H1 (cell line): ENCODE results near the gene GTF2A1.

Experiments used
- ATF3 ChIP-seq: IDR thresholded peaks from 2 replicates; pipeline ENCODE4 v1.6.1; 2011; ENCODE audit warnings: low read depth, mild to moderate bottlenecking, low read length; ENCODE audit not compliant: insufficient read depth
- CHD2 ChIP-seq: IDR thresholded peaks from 2 replicates; pipeline ENCODE4 v1.6.1; 2012; ENCODE audit warnings: low read length, improper control_type of control experiment
- CTCF ChIP-seq, 3 experiments: IDR thresholded peaks; 1 replicate in 2 of 3; 2 replicates in 1 of 3; pipeline versions ENCODE4 v1.5.1 to v1.6.1; 2011; ENCODE audit warnings: low read length in 3 of 3, mild to moderate bottlenecking in 3 of 3, inconsistent platforms in 2 of 3, low read depth in 1 of 3, moderate library complexity in 1 of 3; ENCODE audit not compliant: insufficient read depth in 1 of 3; ENCODE audit errors: control extremely low read depth in 1 of 3
- EZH2 ChIP-seq: fragments of 200-600 bp; sonication (generic); IDR thresholded peaks from 2 replicates; pipeline ENCODE4 v1.7.1; 2012; ENCODE audit warnings: low read depth, mild to moderate bottlenecking, moderate library complexity, low read length, inconsistent platforms; ENCODE audit not compliant: severe bottlenecking
- KDM5A ChIP-seq: fragments of 200-600 bp; IDR thresholded peaks from 2 replicates; pipeline ENCODE4 v1.7.1; 2012; ENCODE audit warnings: mild to moderate bottlenecking, low read length, inconsistent platforms, mixed read lengths
- POLR2A ChIP-seq, 2 experiments: IDR thresholded peaks; 1 replicate in 1 of 2; 2 replicates in 1 of 2; pipeline ENCODE4 v1.6.1; 2011; ENCODE audit warnings: low read depth in 2 of 2, low read length in 2 of 2, mild to moderate bottlenecking in 2 of 2; ENCODE audit errors: control extremely low read depth in 1 of 2
- POLR2AphosphoS5 ChIP-seq: IDR thresholded peaks from 2 replicates; pipeline ENCODE4 v1.6.1; 2011; ENCODE audit warnings: low read depth, low read length
- RBBP5 ChIP-seq: IDR thresholded peaks from 2 replicates; pipeline ENCODE4 v1.7.1; 2012; ENCODE audit warnings: low read depth, mild to moderate bottlenecking, inconsistent platforms, low read length, moderate library complexity, borderline replicate concordance
- SIX5 ChIP-seq: IDR thresholded peaks from 2 replicates; pipeline ENCODE4 v1.6.1; 2011; ENCODE audit warnings: mild to moderate bottlenecking, low read depth, low read length
- YY1 ChIP-seq: IDR thresholded peaks from 2 replicates; pipeline ENCODE4 v1.6.1; 2011; ENCODE audit warnings: low read depth, mild to moderate bottlenecking, low read length

- TF ChIP-seq SIX5 (no peak), POLR2AphosphoS5 (no peak), YY1 (no peak), KDM5A (no peak), CTCF (IDR thresholded peaks at IDR 0.05; ENCODE audit: control extremely low read depth in 1 of 3, insufficient read depth in 1 of 3, low read depth in 1 of 3, low read length in 3 of 3) (no peak), CHD2 (no peak), ATF3 (no peak), POLR2A (IDR thresholded peaks at IDR 0.05; ENCODE audit: control extremely low read depth in 1 of 2, low read depth in 2 of 2, low read length in 2 of 2) (no peak), EZH2 (no peak), RBBP5 (no peak)
Observed at GRCh38 chr14:81220580-81220829, 254 bp downstream of the GTF2A1 start.
